Measurements from ENCODE around the gene CCDC33.

Gene CCDC33

DNA sequence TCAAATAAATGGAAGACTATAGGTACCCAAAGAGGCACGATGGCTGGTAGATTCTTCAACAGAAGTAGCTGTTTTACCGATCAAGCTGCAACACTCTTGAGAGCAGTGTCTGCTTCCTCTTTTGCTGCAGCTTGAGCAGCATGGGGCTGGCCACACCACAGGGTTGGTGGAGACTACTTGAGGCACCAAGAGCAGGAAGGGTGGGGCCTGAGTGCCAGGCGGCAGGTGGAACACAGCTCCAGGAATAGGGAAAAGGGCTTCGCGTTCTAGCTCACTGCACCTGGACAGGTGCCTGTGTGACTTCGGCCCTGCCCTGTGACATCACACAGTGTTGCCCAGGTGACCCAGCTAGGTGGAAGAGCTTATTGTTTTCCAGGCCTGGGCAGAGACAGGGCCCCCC, at the start of gene CCDC33:
Gene CCDC33, plus strand, starts transcription at position 365 of the 400 bp plus-strand sequence. CDS start 394 bp downstream, outside the sequence.
- no peak for ATAC-seq
- no peak for DNase-seq

- DNase-seq (no peak), ATAC-seq (no peak)
These were observed 47.9 kb upstream of the CCDC33 start for GRCh38 chr15:74188216-74188615.

DNA sequence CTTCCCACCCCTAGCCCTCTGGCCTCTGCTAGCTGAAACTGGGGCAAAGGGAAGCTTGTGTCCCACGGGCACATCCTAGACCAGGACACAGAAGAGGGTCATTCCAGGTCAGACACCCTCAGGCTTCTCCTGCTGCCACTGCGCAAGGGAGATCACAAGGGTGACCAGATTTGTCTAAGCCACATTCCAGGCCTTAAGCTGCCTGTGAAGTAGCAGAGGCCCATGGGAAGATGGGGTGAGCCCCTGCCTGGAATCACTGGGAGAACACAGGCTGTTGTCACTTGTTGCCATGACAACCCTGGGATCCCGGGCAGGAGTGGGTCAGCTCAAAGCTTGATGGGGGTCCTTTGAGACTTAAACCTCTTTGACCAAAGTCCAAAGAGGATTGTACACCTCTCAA, 44.3 kb upstream of the CCDC33 start:
- DNase-seq (no peak), ATAC-seq (no peak)

GRCh38 chr15:74192751-74193150, 43.4 kb upstream of the CCDC33 start:
- ATAC-seq: no peak
- no peak for DNase-seq

GRCh38 chr15:74193299-74193718, 42.8 kb upstream of the CCDC33 start:
- ATAC-seq: no peak
- no peak for DNase-seq

- ATAC-seq (no peak), DNase-seq (no peak)
These were observed 42.2 kb upstream of the CCDC33 start for GRCh38 chr15:74193905-74194304.

DNA sequence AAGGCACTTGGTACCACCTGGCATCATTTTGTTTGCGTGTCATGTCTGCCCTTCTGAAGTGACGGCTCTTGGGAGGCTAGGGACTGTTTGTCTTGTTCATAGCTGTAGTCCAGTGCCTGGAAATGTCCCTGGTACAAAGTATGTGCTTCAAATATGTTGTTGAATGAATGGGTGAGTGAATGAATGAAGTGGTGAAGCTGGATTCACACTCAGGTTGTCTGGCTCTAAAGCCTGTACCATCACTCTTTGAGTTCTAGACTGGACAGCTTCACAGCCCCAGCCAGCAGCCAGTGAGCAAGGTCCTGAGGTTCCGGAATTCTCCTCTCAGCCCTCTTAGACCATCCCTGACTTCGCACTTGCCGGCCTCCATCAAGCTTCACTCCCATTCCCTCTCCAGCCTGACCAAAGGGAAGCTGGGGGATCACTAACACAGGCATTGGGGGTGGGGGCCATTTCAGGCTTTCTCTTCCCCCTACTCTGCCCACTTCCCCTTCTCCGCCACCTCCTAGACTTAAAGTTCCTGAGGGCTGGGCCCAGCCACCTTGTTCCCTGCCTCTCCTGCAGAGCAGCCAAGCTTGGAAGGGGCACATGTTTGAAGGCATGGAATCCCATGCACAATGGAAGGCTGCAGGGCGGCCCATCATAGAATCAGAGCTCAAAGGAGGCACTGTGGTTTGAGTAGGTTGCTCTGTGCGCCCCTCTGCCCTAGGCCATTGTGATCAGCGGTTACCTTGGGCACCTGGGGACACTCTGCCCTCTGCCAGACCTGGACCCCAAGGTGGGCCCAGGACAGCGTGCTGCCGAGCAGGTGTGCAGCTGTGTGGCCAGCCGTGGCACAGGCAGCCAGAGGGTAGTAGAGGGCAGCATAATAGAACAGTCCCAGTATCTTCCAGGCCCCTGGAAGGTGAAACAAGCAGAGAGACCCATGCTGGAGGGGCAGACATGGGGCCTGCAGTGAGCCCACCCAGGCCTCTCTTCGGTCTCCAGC, 41.3 kb upstream of the CCDC33 start:
- ATAC-seq (no peak), DNase-seq (no peak)

DNA sequence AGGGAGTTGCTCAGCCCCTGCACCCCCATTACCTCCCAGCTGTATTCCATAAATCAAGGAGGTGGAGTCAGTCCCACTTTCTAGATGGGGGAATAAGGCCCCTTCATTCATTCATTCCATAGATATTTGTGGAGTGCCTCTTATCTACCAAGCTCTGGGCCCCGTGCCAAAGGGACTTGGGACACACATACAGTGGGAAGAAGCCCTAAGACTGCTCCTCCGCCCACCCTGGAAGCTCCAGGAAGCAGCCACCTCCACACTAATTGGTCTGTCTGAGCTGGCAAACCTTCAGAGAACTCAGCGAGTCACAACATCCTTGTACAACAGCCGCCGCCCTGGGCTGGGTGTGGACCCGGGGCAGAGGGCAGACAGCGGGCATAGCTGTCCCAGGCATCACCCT, 40.0 kb upstream of the CCDC33 start:
- no peak for ATAC-seq
- no peak for DNase-seq

- no peak for ATAC-seq
- no peak for DNase-seq
These were observed 38.8 kb upstream of the CCDC33 start for GRCh38 chr15:74197176-74197965.

DNA sequence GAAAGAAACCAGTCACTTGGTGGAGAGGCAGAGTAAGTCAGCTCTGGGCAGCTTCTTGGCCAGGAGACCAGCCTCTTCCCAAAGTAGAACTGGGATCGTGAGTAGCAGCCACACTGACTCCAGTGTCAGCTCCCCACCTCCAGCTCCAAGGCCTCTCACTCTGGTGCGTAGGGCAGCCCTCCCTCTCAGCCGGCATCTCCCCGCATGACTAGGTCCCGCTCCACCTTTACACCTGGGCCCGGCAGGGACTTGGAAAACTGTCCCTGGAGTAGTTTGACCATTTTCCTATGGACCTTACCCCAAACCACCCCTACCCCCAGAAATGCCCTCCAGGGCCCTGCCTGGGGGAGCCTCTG, 36.9 kb upstream of the CCDC33 start:
- DNase-seq (no peak), ATAC-seq (no peak)

- no peak for ATAC-seq
- no peak for DNase-seq
These were observed 35.7 kb upstream of the CCDC33 start for GRCh38 chr15:74200412-74200815.

DNA sequence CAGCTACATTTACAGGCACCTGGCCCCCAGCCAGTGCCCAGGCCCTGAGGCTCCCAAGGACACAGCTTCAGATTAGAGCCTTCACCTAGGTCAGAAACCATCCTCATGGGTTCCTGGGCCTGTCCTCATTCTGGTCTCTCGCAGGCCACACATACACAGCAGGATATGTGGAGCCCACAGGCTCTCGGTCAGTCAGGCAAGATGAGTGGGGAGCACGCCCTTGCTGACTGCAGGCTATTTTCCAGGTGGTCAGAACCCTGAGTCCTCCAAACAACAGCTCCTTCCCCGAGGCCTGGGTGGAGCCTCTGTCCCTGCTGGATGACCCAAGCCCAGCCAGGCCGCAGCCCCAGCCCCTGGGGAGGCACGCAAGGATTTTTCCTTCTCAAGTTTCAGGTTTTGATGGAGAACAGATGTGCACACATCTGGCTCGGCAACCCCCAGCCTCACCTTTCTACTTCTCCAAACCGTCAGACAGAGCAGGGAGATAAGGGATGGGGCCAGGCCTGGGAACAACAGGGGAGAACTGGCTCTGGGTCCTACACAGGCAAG, 35.2 kb upstream of the CCDC33 start:
- ATAC-seq (no peak), DNase-seq (no peak)

DNA sequence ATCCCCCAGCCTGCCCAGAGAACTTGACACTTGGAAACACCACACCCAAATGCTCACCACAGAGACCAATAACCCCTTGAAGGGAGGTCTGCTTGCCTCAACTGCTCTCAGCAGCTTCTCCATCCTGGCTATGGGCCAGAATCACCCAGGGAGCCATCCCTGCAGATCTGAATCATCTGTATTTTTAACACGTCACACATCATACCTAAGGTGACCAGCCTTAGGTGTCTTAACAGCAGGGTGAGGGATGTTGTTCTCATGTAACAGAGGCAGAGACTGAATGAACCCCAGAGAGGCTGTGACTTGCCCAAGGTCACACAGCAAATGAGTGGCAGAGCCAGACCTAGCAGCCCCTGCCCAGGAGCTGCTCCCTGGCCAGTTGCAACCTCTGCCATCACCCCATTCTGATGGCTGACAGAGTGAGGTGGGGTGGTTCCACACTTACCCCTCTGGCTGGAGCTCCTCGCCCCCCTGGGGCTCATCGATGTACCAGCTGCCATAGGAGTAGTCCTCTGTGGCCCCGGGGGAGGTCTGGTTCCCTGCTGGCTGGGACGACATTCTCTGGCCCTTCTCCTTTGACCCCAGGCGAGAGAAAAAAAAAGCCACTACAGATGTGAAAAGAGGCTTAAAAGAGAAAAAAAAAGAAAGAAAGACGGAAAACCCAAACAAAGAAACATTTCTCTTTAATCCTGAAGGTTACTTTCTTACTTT, 34.3 kb upstream of the CCDC33 start:
- ATAC-seq: no peak
- DNase-seq: no peak

GRCh38 chr15:74202452-74203401, 33.4 kb upstream of the CCDC33 start, which contains the start of gene STRA6:
Gene STRA6, minus strand, starts transcription at chr15:74202787. Its CDS starts 520 bp downstream, at chr15:74202267.
- DNase-seq (no peak), ATAC-seq (no peak)

- DNase-seq (no peak), ATAC-seq (no peak)
These were observed 32.2 kb upstream of the CCDC33 start for GRCh38 chr15:74203914-74204431.

GRCh38 chr15:74205582-74205947, 30.6 kb upstream of the CCDC33 start:
- ATAC-seq (no peak), DNase-seq (no peak)

- no peak for ATAC-seq
- DNase-seq: no peak
These were observed 29.3 kb upstream of the CCDC33 start for GRCh38 chr15:74206801-74207281.

GRCh38 chr15:74207652-74208440, 28.3 kb upstream of the CCDC33 start:
- ATAC-seq: no peak
- DNase-seq: no peak

GRCh38 chr15:74208496-74208895, 27.6 kb upstream of the CCDC33 start:
- DNase-seq (no peak), ATAC-seq (no peak)
